ENCODE results near the gene TRIM63.

DNA sequence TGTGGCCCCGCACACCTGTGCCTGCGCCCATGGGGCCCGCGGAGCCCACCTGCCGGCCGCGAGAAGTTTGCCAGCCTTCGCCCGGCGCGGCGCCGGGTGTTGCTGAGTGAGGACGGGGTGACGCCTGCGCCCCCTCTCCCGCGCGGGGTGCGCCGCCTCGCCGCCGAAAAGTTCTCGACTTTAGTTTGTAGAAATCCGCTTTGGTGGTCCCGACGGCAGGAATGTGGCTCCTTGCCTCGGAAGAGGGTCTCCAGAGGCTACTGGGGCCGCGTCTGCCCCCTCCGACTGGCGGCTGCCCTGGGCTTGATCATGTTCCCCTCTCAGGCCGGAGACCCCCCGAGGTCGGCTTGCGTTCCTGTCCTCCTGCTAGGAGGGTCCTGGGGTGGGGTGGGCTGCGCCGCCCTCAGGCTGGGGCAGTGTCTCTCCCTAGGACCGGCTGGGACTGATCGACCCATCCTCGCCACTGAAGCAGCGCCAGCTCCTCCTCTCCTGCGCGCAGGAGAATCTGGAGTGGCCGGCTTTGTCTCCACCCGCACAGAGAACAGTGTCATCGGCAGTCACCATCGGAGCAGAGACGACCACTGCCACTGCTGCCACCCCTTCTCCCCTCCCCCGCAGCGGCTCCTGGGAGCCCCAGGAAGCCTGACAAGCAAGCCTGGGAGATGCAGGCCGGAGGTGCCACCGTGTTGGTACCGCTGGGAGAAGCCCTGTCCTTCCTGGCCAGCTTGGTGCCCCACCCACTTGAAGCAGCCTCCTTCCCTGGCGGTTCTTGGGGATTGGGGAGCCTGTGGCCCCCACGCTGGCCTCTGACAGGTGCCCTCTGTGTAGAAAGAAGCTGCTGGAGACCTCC, 21.0 kb downstream of the TRIM63 start:
- TF ChIP-seq, protein P1, sequence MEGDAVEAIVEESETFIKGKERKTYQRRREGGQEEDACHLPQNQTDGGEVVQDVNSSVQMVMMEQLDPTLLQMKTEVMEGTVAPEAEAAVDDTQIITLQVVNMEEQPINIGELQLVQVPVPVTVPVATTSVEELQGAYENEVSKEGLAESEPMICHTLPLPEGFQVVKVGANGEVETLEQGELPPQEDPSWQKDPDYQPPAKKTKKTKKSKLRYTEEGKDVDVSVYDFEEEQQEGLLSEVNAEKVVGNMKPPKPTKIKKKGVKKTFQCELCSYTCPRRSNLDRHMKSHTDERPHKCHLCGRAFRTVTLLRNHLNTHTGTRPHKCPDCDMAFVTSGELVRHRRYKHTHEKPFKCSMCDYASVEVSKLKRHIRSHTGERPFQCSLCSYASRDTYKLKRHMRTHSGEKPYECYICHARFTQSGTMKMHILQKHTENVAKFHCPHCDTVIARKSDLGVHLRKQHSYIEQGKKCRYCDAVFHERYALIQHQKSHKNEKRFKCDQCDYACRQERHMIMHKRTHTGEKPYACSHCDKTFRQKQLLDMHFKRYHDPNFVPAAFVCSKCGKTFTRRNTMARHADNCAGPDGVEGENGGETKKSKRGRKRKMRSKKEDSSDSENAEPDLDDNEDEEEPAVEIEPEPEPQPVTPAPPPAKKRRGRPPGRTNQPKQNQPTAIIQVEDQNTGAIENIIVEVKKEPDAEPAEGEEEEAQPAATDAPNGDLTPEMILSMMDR (IDR thresholded peaks at IDR 0.05), result no peak
- TF ChIP-seq, protein P2, sequence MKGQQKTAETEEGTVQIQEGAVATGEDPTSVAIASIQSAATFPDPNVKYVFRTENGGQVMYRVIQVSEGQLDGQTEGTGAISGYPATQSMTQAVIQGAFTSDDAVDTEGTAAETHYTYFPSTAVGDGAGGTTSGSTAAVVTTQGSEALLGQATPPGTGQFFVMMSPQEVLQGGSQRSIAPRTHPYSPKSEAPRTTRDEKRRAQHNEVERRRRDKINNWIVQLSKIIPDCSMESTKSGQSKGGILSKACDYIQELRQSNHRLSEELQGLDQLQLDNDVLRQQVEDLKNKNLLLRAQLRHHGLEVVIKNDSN (IDR thresholded peaks at IDR 0.05; ENCODE audit: borderline replicate concordance, low read depth), result no peak
- TF ChIP-seq POLR2AphosphoS5 (IDR thresholded peaks at IDR 0.05; ENCODE audit: low read depth, low read length) (no peak), GATA2 (CRISPR knock-in tag; IDR thresholded peaks at IDR 0.05) (no peak), YY1 (IDR thresholded peaks at IDR 0.05; ENCODE audit: low read depth) (no peak), FOXM1 (IDR thresholded peaks at IDR 0.05; ENCODE audit: low read depth) (no peak), RFX5 (IDR thresholded peaks at IDR 0.05; ENCODE audit: low read length) (no peak), EP300 (IDR thresholded peaks at IDR 0.05; ENCODE audit: borderline replicate concordance in 1 of 2, low read depth in 1 of 2, low read length in 1 of 2) (no peak), JUND (IDR thresholded peaks at IDR 0.05) (no peak), FOXJ3 (CRISPR knock-in tag; IDR thresholded peaks at IDR 0.05) (no peak), NFIC (IDR thresholded peaks at IDR 0.05; ENCODE audit: borderline replicate concordance) (no peak)
- TF ChIP-seq, protein P3, sequence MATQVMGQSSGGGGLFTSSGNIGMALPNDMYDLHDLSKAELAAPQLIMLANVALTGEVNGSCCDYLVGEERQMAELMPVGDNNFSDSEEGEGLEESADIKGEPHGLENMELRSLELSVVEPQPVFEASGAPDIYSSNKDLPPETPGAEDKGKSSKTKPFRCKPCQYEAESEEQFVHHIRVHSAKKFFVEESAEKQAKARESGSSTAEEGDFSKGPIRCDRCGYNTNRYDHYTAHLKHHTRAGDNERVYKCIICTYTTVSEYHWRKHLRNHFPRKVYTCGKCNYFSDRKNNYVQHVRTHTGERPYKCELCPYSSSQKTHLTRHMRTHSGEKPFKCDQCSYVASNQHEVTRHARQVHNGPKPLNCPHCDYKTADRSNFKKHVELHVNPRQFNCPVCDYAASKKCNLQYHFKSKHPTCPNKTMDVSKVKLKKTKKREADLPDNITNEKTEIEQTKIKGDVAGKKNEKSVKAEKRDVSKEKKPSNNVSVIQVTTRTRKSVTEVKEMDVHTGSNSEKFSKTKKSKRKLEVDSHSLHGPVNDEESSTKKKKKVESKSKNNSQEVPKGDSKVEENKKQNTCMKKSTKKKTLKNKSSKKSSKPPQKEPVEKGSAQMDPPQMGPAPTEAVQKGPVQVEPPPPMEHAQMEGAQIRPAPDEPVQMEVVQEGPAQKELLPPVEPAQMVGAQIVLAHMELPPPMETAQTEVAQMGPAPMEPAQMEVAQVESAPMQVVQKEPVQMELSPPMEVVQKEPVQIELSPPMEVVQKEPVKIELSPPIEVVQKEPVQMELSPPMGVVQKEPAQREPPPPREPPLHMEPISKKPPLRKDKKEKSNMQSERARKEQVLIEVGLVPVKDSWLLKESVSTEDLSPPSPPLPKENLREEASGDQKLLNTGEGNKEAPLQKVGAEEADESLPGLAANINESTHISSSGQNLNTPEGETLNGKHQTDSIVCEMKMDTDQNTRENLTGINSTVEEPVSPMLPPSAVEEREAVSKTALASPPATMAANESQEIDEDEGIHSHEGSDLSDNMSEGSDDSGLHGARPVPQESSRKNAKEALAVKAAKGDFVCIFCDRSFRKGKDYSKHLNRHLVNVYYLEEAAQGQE (IDR thresholded peaks at IDR 0.05; ENCODE audit: low read depth, low read length), result no peak
- TF ChIP-seq, protein P4, sequence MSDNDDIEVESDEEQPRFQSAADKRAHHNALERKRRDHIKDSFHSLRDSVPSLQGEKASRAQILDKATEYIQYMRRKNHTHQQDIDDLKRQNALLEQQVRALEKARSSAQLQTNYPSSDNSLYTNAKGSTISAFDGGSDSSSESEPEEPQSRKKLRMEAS (IDR thresholded peaks at IDR 0.05; ENCODE audit: low read depth), result no peak
- TF ChIP-seq, protein P5, sequence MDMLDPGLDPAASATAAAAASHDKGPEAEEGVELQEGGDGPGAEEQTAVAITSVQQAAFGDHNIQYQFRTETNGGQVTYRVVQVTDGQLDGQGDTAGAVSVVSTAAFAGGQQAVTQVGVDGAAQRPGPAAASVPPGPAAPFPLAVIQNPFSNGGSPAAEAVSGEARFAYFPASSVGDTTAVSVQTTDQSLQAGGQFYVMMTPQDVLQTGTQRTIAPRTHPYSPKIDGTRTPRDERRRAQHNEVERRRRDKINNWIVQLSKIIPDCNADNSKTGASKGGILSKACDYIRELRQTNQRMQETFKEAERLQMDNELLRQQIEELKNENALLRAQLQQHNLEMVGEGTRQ (IDR thresholded peaks at IDR 0.05; ENCODE audit: borderline replicate concordance, low read depth, low read length), result no peak

All from SK-N-SH (cell line).